Astrocyte (in vitro differentiated cells and primary cell): ENCODE results near the gene UCN3. TPM values are rescaled to one million over a fixed set of nuclear protein-coding genes. Genes with fewer than 3 reads are reported as not detected.

Source experiments
- DNase-seq: peaks from one replicate; pipeline ENCODE4 v3.0.0-alpha.2; 2010; ENCODE audit warnings: low read depth
- FAIRE-seq: peaks from 2 replicates; lab custom pipeline; 2011; peaks lifted over from hg19 to GRCh38; lab: Jason Lieb, UNC
- H2AFZ ChIP-seq: 2 replicates; pipeline ENCODE4 v1.6.0; 2012; ENCODE audit warnings: low read depth, low read length, inconsistent platforms
- H3K27ac ChIP-seq: 2 replicates; pipeline ENCODE4 v1.5.1; 2011; ENCODE audit warnings: low read depth, low read length, inconsistent platforms
- H3K27me3 ChIP-seq: 2 replicates; pipeline ENCODE4 v1.6.0; 2011; ENCODE audit warnings: low read length, inconsistent platforms; ENCODE audit not compliant: insufficient read depth
- H3K36me3 ChIP-seq: 2 replicates; pipeline ENCODE4 v1.5.1; 2011; ENCODE audit warnings: low read length, inconsistent platforms; ENCODE audit not compliant: insufficient read depth
- H3K4me1 ChIP-seq: 2 replicates; pipeline ENCODE4 v1.5.1; 2011; ENCODE audit warnings: low read length, inconsistent platforms; ENCODE audit not compliant: insufficient read depth
- H3K4me2 ChIP-seq: 2 replicates; pipeline ENCODE4 v1.6.0; 2012; ENCODE audit warnings: low read length, inconsistent platforms
- H3K4me3 ChIP-seq: 2 replicates; pipeline ENCODE4 v1.5.1; 2011; ENCODE audit warnings: low read depth, mild to moderate bottlenecking, low read length, inconsistent platforms; ENCODE audit not compliant: insufficient read depth
- H3K79me2 ChIP-seq: 2 replicates; pipeline ENCODE4 v1.6.0; 2012; ENCODE audit warnings: mild to moderate bottlenecking, low read length, inconsistent platforms; ENCODE audit not compliant: insufficient read depth
- H3K9ac ChIP-seq: 2 replicates; pipeline ENCODE4 v1.6.0; 2012; ENCODE audit warnings: mild to moderate bottlenecking, low read length, inconsistent platforms
- H3K9me3 ChIP-seq: 2 replicates; pipeline ENCODE4 v1.5.1; 2012; ENCODE audit warnings: low read depth, mild to moderate bottlenecking, low read length, inconsistent platforms; ENCODE audit not compliant: insufficient read depth
- H4K20me1 ChIP-seq: 2 replicates; pipeline ENCODE4 v1.6.0; 2012; ENCODE audit warnings: low read length, inconsistent platforms; ENCODE audit not compliant: insufficient read depth
- H3K27ac Mint-ChIP-seq: one replicate; pipeline ENCODE4 v1.8.0; 2021; ENCODE audit warnings: mild to moderate bottlenecking, mixed read lengths; ENCODE audit not compliant: unreplicated experiment
- H3K27me3 Mint-ChIP-seq: one replicate; pipeline ENCODE4 v1.8.0; 2021; ENCODE audit warnings: low read depth, mixed read lengths; ENCODE audit not compliant: unreplicated experiment
- H3K36me3 Mint-ChIP-seq: one replicate; pipeline ENCODE4 v1.8.0; 2021; ENCODE audit warnings: low read depth, mixed read lengths; ENCODE audit not compliant: unreplicated experiment
- H3K4me1 Mint-ChIP-seq: one replicate; pipeline ENCODE4 v1.8.0; 2021; ENCODE audit warnings: low read depth, mixed read lengths; ENCODE audit not compliant: unreplicated experiment
- H3K4me3 Mint-ChIP-seq: one replicate; pipeline ENCODE4 v1.8.0; 2021; ENCODE audit warnings: mild to moderate bottlenecking, moderate library complexity, mixed read lengths; ENCODE audit not compliant: unreplicated experiment
- H3K9me3 Mint-ChIP-seq: one replicate; pipeline ENCODE4 v1.8.0; 2021; ENCODE audit warnings: mild to moderate bottlenecking, mixed read lengths; ENCODE audit not compliant: unreplicated experiment
- EZH2 ChIP-seq: IDR thresholded peaks from 2 replicates; pipeline ENCODE4 v1.6.1; 2012; ENCODE audit warnings: mild to moderate bottlenecking, low read length, inconsistent platforms; ENCODE audit not compliant: insufficient read depth
- total RNA-seq: library from RNA; stranded (reverse); gene quantifications from 2 replicates; pipeline ENCODE4 v1.2.1, GENCODE V29; 2021
- TF ChIP-seq, protein P1 (sequence below): IDR thresholded peaks from 2 replicates; pipeline ENCODE4 v1.5.1; 2011; ENCODE audit warnings: low read depth, mild to moderate bottlenecking, inconsistent platforms, low read length, moderate library complexity; ENCODE audit not compliant: insufficient read depth

UCN3 gene
- total RNA-seq, 1 donor from 2014 or later: not detected

DNA sequence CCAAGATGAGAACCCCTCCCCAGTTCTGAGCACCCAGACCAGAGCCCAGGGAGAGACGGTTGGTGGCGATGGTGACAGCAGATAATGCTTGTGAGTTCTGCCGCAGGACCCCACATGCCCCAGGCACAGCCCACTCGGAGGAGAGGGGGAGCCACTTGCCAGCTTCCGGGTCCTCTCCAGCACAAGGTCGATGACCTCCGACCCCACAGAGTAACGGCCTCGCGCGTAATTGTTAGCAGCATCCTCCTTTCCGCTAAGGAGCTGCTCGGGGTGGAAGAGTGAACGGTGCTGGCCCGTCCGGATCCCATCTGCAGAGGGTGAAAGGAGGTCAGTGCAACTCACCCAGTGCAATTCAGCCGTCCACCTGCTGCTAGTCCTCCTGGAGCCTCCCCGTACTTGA, 30.4 kb downstream of the UCN3 start:
- Mint-ChIP-seq H3K4me1 (no peaks in the 10 kb centered on the region), H3K4me3 (no peak overlapping the region), H3K9me3 (peaks cover 17% of the 10 kb centered on the region), H3K27ac (no peak overlapping the region), H3K36me3 (no peaks in the 10 kb centered on the region), H3K27me3 (no peaks in the 10 kb centered on the region)
- Histone ChIP-seq H3K4me2 (no peak overlapping the region), H3K9me3 (peaks cover 8% of the 10 kb centered on the region), H3K79me2 (no peaks in the 10 kb centered on the region), H2AFZ (no peak overlapping the region), H3K27me3 (peaks cover 3% of the 10 kb centered on the region), H3K9ac (no peak overlapping the region), H3K4me3 (no peak overlapping the region), H4K20me1 (no peaks in the 10 kb centered on the region), H3K27ac (no peak overlapping the region), H3K4me1 (no peaks in the 10 kb centered on the region), H3K36me3 (no peaks in the 10 kb centered on the region)
- no peak for DNase-seq
- no peak for TF ChIP-seq EZH2
- TF ChIP-seq, protein P1, sequence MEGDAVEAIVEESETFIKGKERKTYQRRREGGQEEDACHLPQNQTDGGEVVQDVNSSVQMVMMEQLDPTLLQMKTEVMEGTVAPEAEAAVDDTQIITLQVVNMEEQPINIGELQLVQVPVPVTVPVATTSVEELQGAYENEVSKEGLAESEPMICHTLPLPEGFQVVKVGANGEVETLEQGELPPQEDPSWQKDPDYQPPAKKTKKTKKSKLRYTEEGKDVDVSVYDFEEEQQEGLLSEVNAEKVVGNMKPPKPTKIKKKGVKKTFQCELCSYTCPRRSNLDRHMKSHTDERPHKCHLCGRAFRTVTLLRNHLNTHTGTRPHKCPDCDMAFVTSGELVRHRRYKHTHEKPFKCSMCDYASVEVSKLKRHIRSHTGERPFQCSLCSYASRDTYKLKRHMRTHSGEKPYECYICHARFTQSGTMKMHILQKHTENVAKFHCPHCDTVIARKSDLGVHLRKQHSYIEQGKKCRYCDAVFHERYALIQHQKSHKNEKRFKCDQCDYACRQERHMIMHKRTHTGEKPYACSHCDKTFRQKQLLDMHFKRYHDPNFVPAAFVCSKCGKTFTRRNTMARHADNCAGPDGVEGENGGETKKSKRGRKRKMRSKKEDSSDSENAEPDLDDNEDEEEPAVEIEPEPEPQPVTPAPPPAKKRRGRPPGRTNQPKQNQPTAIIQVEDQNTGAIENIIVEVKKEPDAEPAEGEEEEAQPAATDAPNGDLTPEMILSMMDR: no peak
- no peak for FAIRE-seq

GRCh38 chr10:5396556-5397300, 32.0 kb downstream of the UCN3 start:
- TF ChIP-seq EZH2: no peak
- TF ChIP-seq, protein P1: no peak
- Histone ChIP-seq H3K79me2 (no peaks in the 10 kb centered on the region), H3K27ac (no peak overlapping the region), H3K4me3 (no peak overlapping the region), H3K36me3 (no peaks in the 10 kb centered on the region), H2AFZ (peak overlapping the region; percentile 13), H3K4me1 (no peaks in the 10 kb centered on the region), H3K4me2 (peak overlapping the region; percentile 46), H3K9ac (no peak overlapping the region), H3K9me3 (peaks cover 3% of the 10 kb centered on the region), H3K27me3 (peaks cover 3% of the 10 kb centered on the region), H4K20me1 (no peaks in the 10 kb centered on the region)
- Mint-ChIP-seq H3K36me3 (no peaks in the 10 kb centered on the region), H3K4me3 (no peak overlapping the region), H3K4me1 (no peaks in the 10 kb centered on the region), H3K27me3 (no peaks in the 10 kb centered on the region), H3K9me3 (peaks cover 7% of the 10 kb centered on the region), H3K27ac (no peak overlapping the region)
- peak; percentile 35 for DNase-seq
- FAIRE-seq: no peak

GRCh38 chr10:5399332-5399731, 34.6 kb downstream of the UCN3 start:
- Mint-ChIP-seq H3K36me3 (no peaks in the 10 kb centered on the region), H3K4me1 (no peaks in the 10 kb centered on the region), H3K9me3 (no peaks in the 10 kb centered on the region), H3K27me3 (peaks cover 8% of the 10 kb centered on the region), H3K27ac (no peak overlapping the region), H3K4me3 (no peak overlapping the region)
- no peaks in the 10 kb centered on the region for H3K36me3 ChIP-seq
- no peak overlapping the region for H3K27ac ChIP-seq
- no peak overlapping the region for H3K4me2 ChIP-seq
- H4K20me1 ChIP-seq: no peaks in the 10 kb centered on the region
- FAIRE-seq (no peak), DNase-seq (no peak)
- no peaks in the 10 kb centered on the region for H3K9me3 ChIP-seq
- no peak overlapping the region for H2AFZ ChIP-seq
- no peaks in the 10 kb centered on the region for H3K4me1 ChIP-seq
- H3K27me3 ChIP-seq: peaks cover 3% of the 10 kb centered on the region
- no peaks in the 10 kb centered on the region for H3K79me2 ChIP-seq
- H3K9ac ChIP-seq: no peak overlapping the region
- no peak for TF ChIP-seq EZH2
- TF ChIP-seq, protein P1: no peak
- H3K4me3 ChIP-seq: no peak overlapping the region
